Fibroblast of villous mesenchyme (primary cell): ENCODE results near the gene MARK1. TPM values are rescaled to one million over a fixed set of nuclear protein-coding genes. Genes with fewer than 3 reads are reported as not detected.
"Not testable (repeated sequence)": the region's sequence is repeated elsewhere in the genome, so short reads cannot be mapped to it uniquely, and the experiment has no call there.

Source experiments
- DNase-seq: peaks from one replicate; pipeline ENCODE4 v3.0.0-alpha.2; 2010; ENCODE audit warnings: low read depth
- H3K4me3 ChIP-seq: 2 replicates; pipeline ENCODE4 v1.5.1; 2011; ENCODE audit warnings: low read depth, mild to moderate bottlenecking, low read length
- total RNA-seq: library from RNA; depleted of rRNA; stranded (reverse); fragments of >200 nt; gene quantifications from 2 replicates; pipeline ENCODE4 v1.2.3, GENCODE V29; 2012
- TF ChIP-seq, protein P1 (sequence below): IDR thresholded peaks from 2 replicates; pipeline ENCODE4 v1.5.1; 2012; ENCODE audit warnings: low read depth, mild to moderate bottlenecking, low read length; ENCODE audit not compliant: insufficient read depth

MARK1 gene
- total RNA-seq, 1 donor = 0.86 TPM

DNA sequence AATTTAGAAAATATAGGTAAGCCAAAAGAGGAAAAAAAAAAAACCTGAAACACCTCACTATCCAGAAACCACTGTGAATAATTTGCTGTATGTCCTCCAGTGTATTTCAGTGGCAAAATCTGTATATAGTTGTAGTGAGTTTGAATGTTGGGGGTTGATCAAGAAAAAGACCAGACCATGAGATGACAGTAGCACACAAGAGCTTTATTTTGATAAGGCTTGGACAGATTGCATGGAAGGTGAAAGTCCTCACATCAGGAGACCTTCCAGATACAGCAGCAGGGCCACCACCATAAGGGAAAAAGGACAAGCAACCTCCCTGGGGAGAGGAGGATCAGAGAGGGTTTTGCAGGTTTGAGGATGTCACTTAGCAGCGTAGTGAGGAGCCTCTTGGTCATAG lies 146.0 kb downstream of the MARK1 start:
- H3K4me3 ChIP-seq = no peak overlapping the region
- TF ChIP-seq, protein P1, sequence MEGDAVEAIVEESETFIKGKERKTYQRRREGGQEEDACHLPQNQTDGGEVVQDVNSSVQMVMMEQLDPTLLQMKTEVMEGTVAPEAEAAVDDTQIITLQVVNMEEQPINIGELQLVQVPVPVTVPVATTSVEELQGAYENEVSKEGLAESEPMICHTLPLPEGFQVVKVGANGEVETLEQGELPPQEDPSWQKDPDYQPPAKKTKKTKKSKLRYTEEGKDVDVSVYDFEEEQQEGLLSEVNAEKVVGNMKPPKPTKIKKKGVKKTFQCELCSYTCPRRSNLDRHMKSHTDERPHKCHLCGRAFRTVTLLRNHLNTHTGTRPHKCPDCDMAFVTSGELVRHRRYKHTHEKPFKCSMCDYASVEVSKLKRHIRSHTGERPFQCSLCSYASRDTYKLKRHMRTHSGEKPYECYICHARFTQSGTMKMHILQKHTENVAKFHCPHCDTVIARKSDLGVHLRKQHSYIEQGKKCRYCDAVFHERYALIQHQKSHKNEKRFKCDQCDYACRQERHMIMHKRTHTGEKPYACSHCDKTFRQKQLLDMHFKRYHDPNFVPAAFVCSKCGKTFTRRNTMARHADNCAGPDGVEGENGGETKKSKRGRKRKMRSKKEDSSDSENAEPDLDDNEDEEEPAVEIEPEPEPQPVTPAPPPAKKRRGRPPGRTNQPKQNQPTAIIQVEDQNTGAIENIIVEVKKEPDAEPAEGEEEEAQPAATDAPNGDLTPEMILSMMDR = no peak
- no peak for DNase-seq

DNA sequence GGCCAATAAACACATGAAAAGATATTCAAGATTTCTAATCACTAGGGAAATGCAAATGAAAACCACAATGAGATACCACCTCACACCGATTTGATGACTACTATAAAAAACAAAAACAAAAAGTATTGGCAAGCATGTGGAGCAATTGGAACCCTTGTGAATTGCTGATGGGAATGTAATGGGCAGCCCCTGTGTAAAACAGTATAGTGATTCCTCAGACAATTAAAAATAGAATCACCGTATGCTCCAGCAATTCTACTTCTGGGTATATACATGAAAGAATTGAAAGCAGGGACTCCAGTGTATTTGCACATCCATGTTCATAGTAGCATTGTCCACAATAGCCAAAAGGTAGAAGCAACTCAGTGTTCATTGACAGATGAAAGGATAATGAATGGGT lies 149.3 kb downstream of the MARK1 start:
- TF ChIP-seq, protein P1 = no peak
- H3K4me3 ChIP-seq = no peak overlapping the region
- DNase-seq = no peak

DNA sequence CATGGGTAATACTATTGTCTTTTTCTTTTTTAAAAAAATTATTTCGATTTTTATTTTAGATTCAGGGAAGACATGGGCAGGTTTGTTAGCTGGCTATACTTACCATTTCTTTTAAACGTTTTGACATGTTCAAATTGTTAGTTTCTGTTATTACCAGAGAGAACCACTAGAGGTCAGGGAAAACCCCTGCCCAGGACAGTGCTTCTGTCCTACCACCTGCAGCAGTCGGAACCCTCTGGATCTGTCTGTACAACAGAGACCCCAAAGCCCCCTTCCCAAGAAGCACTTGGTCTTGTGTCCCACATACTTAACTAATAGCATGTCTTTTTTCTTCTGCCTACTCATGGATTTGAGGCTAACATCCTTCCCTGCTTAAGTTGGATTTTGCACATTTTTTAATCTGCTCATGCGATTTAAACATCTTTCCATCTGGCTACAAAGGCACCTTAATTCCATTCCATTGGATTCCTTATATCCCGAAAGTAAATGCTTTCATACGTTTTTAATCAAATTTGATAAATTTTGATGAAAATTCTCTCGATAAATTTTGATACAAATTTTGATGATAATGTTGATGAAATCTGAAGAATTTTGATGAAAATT lies 152.2 kb downstream of the MARK1 start:
- H3K4me3 ChIP-seq = no peak overlapping the region
- DNase-seq = peak; percentile 44
- TF ChIP-seq, protein P1 = peak; percentile 73

DNA sequence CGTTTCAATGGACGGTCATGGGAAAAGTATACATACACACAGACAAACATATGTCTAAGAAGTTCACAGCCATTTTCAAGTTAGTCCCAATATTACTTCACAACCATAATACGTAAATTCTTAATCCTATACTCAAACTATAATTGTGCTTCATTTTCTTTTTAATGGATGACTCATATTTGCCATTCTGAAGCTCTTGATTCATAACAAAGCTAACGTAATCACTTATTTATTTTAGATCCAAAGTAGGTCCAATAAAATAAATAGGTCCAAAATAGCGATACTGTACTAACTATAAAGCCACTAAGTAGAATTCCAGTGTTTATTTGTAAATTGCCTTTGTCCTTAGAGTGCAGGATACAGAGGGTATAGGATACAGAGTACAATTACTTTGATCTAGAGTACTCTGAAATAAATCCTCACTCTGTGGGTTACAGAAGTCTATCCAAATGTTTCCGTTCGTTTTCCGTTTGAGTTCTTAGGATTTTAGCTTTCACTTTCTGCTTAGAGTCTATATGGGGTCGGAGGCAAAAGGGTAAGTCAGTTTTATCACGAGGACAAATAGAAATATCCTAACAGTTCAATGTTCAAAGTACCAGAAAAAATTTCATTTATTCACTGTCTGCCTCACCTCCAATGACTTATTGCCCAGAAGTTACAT lies 153.4 kb downstream of the MARK1 start:
- TF ChIP-seq, protein P1 = no peak
- peak; percentile 6 for DNase-seq
- peak overlapping the region; percentile 6 for H3K4me3 ChIP-seq

DNA sequence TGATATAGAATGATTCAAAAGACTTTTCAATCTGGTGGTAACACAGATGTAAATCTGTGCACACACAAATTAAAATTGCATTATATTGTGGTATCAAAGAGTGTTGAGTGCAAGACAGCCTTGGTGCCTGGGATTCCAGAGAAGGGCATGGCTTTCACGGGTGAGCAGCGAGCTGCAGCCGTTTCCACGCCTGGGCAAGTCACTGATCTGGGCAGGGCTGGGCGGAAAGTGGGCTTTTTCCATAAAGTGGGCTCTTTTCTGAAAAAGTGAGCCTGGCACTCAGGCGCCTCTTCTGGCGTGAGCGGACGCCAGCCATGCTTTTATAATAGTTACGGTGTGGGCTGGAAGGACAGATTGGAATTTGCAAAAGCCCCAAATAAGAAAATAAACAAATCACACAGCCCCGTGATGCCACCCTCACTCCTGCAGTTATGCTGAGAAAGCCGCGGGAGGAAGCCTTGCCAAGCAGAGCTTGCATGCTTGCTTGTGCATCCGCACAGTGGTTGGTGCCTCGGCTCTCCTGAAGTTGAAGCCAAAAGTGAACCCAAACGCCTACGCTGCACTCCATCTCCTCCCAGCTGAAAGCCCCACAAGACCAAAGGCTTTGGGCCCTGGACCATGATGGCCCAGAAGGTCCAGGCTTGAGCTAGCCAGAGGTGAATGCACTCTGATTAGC lies 155.1 kb downstream of the MARK1 start:
- H3K4me3 ChIP-seq = no peak overlapping the region

DNA sequence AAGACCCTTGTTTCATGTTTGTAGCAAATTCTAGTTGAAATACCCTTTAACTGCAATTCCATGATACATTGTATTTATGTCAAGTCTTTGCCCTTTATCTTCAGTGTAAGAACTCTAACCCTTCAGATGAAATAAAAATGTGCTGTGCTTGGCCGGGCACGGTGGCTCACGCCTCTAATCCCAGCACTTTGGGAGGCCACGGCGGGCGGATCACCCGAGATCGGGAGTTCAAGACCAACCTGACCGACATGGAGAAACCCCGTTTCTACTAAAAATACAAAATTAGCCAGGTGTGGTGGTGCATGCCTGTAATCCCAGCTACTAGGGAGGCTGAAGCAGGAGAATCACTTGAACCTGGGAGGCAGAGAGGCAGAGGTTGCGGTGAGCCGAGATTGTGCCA lies 155.8 kb downstream of the MARK1 start:
- DNase-seq, H3K4me3 ChIP-seq: not testable (repeated sequence)

More for the DNA sequence above, 155.1 kb downstream of the MARK1 start:
- no peak for DNase-seq
- TF ChIP-seq, protein P1 = no peak

DNA sequence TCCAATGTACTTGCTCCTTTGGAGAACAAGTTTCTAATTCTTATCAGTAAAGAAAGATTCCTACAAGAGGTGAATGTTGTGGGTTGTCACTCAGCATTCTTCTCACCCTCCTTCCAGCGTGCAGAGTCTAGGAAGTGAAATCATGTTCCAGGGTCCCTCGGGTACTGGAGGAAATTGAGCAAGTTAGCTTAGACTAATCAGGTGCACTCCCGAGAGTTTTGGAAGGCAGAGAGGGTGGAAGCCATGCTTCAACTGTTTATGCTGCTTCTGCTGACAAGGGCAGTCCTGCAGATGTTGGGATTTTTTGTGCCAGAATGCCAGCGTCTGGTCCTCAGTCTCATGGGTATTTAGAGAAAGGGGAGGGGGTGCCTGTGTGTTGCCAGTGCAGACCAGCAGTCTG lies 157.0 kb downstream of the MARK1 start:
- TF ChIP-seq, protein P1 = no peak
- no peak for DNase-seq

More for the DNA sequence above, 157.0 kb downstream of the MARK1 start:
- H3K4me3 ChIP-seq = no peak overlapping the region
